ENCODE measurements around the gene RAB11FIP2.

RAB11FIP2 gene

DNA sequence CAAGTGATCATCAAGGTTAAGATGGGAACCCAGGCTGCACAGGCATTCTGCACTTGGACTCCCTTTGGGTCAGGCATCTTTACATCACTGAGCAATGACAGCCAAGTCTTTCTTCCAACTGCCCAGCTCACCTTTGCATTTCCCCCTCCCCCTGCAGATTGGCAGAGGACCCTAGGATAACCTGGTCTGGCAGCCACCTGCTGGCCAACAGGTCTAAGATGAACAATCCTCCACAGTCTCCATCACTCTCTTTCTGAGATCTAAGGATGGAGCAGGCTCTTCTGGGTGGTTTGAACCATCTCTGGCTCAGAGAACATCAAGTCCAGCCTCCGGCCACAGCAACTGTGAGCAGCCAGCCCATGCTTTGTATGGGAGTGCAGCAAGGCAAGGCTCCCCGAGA is 75.8 kb downstream of the RAB11FIP2 start:
- Histone ChIP-seq H4K20me1 (ENCODE audit: insufficient read depth, low read length, poor library complexity, severe bottlenecking) (no peaks in the 10 kb centered on the region), H3K36me3 (ENCODE audit: insufficient read depth, low read length) (no peaks in the 10 kb centered on the region), H3K4me2 (ENCODE audit: low read depth, low read length, poor library complexity, severe bottlenecking) (no peak overlapping the region), H3K4me3 (ENCODE audit: low read length, poor library complexity, severe bottlenecking) (no peak overlapping the region), H3K9me2 (replicated peaks; ENCODE audit: low read depth, low read length) (no peaks in the 10 kb centered on the region), H3K79me2 (ENCODE audit: insufficient read depth, low read length) (no peaks in the 10 kb centered on the region), H3K27me3 (ENCODE audit: insufficient read depth, low read length, poor library complexity, severe bottlenecking) (no peaks in the 10 kb centered on the region), H3F3A (ENCODE audit: low read depth) (no peaks in the 10 kb centered on the region), H3K9me3 (ENCODE audit: insufficient read depth, low read depth, low read length) (no peaks in the 10 kb centered on the region), H2AFZ (ENCODE audit: low read length) (no peak overlapping the region), H3K4me1 (ENCODE audit: insufficient read depth, low read length, poor library complexity, severe bottlenecking) (peaks cover 4% of the 10 kb centered on the region), H3K9ac (ENCODE audit: low read depth, low read length, poor library complexity, severe bottlenecking) (no peak overlapping the region)
- TF ChIP-seq EZH2phosphoT487 (IDR thresholded peaks at IDR 0.05; ENCODE audit: borderline replicate concordance), result no peak
- TF ChIP-seq, protein P1, sequence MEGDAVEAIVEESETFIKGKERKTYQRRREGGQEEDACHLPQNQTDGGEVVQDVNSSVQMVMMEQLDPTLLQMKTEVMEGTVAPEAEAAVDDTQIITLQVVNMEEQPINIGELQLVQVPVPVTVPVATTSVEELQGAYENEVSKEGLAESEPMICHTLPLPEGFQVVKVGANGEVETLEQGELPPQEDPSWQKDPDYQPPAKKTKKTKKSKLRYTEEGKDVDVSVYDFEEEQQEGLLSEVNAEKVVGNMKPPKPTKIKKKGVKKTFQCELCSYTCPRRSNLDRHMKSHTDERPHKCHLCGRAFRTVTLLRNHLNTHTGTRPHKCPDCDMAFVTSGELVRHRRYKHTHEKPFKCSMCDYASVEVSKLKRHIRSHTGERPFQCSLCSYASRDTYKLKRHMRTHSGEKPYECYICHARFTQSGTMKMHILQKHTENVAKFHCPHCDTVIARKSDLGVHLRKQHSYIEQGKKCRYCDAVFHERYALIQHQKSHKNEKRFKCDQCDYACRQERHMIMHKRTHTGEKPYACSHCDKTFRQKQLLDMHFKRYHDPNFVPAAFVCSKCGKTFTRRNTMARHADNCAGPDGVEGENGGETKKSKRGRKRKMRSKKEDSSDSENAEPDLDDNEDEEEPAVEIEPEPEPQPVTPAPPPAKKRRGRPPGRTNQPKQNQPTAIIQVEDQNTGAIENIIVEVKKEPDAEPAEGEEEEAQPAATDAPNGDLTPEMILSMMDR (conservative IDR thresholded peaks at IDR 0.05; ENCODE audit: low read length), result no peak

DNA sequence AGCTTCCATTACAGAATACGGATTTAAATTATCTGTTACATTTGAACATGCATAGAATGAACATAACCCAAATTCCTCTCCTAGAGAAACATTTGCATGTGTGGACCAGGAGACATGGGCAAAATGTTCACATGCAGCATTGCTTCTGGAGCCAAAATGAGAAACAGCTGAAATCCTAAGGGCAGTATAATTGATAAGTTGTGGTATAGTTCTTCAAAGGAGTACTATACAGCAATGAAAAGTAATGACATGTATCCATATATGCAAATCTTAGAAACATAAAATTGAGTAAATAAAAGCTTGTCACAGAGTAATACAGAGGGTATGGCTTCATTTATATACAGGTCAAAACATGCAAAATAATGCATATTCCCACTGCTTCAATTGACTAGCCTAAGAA is 77.1 kb downstream of the RAB11FIP2 start:
- Histone ChIP-seq H2AFZ (ENCODE audit: low read length) (no peak overlapping the region), H3K36me3 (ENCODE audit: insufficient read depth, low read length) (no peaks in the 10 kb centered on the region), H3K4me1 (ENCODE audit: insufficient read depth, low read length, poor library complexity, severe bottlenecking) (peaks cover 4% of the 10 kb centered on the region), H4K20me1 (ENCODE audit: insufficient read depth, low read length, poor library complexity, severe bottlenecking) (no peaks in the 10 kb centered on the region), H3K9me2 (replicated peaks; ENCODE audit: low read depth, low read length) (no peaks in the 10 kb centered on the region), H3K9ac (ENCODE audit: low read depth, low read length, poor library complexity, severe bottlenecking) (no peak overlapping the region), H3K4me3 (ENCODE audit: low read length, poor library complexity, severe bottlenecking) (no peak overlapping the region), H3K79me2 (ENCODE audit: insufficient read depth, low read length) (no peaks in the 10 kb centered on the region), H3K9me3 (ENCODE audit: insufficient read depth, low read depth, low read length) (no peaks in the 10 kb centered on the region), H3F3A (ENCODE audit: low read depth) (no peaks in the 10 kb centered on the region), H3K4me2 (ENCODE audit: low read depth, low read length, poor library complexity, severe bottlenecking) (no peak overlapping the region), H3K27me3 (ENCODE audit: insufficient read depth, low read length, poor library complexity, severe bottlenecking) (no peaks in the 10 kb centered on the region)
- TF ChIP-seq, protein P1 (conservative IDR thresholded peaks at IDR 0.05; ENCODE audit: low read length), result no peak
- TF ChIP-seq EZH2phosphoT487 (IDR thresholded peaks at IDR 0.05; ENCODE audit: borderline replicate concordance), result no peak

DNA sequence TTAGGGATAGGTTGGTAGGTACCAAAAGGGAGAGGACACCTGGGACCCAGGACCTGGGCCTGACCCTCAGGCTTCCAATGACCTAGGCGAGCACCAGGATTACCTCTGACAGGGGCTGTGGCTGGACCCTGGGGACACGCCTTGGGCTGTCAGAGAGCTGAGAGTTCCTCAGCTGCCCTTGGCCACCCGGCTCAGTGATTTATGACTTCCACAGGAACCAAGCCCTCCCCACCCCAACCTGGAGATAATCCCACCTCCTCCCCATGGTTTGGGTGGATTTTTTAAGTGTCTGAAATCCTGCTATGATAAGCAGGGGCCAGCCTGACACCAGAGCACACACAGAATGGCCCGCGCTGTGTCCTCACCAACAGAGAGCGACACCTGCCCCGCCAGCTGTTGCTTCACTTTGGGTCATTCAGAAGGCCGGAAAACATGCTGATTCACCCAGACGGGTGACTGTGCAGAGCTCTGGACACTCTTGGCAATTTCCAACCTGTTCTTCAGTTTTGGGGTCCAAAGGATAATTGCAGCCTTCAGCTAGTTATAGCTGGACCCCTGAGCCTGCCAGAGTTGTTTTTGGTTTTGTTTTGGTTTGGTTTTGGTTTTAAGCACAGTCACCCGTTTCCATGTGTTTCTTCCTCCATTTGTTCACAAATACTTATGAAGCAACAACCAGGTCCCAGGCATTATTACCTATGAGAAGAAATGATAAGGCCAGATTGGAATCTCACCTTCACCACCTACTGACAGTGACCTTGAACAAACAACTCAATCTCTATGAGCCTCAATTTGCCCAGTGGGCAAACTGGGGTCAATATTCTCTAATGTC is 78.2 kb downstream of the RAB11FIP2 start:
- Histone ChIP-seq H2AFZ (ENCODE audit: low read length) (no peak overlapping the region), H3K79me2 (ENCODE audit: insufficient read depth, low read length) (no peaks in the 10 kb centered on the region), H3K36me3 (ENCODE audit: insufficient read depth, low read length) (no peaks in the 10 kb centered on the region), H3K9me2 (replicated peaks; ENCODE audit: low read depth, low read length) (no peaks in the 10 kb centered on the region), H3K9me3 (ENCODE audit: insufficient read depth, low read depth, low read length) (no peaks in the 10 kb centered on the region), H3K4me1 (ENCODE audit: insufficient read depth, low read length, poor library complexity, severe bottlenecking) (peaks cover 3% of the 10 kb centered on the region), H3K27me3 (ENCODE audit: insufficient read depth, low read length, poor library complexity, severe bottlenecking) (no peaks in the 10 kb centered on the region), H3K4me2 (ENCODE audit: low read depth, low read length, poor library complexity, severe bottlenecking) (no peak overlapping the region), H3F3A (ENCODE audit: low read depth) (no peaks in the 10 kb centered on the region), H4K20me1 (ENCODE audit: insufficient read depth, low read length, poor library complexity, severe bottlenecking) (no peaks in the 10 kb centered on the region), H3K9ac (ENCODE audit: low read depth, low read length, poor library complexity, severe bottlenecking) (no peak overlapping the region), H3K4me3 (ENCODE audit: low read length, poor library complexity, severe bottlenecking) (no peak overlapping the region)
- TF ChIP-seq EZH2phosphoT487 (IDR thresholded peaks at IDR 0.05; ENCODE audit: borderline replicate concordance), result no peak
- TF ChIP-seq, protein P1 (conservative IDR thresholded peaks at IDR 0.05; ENCODE audit: low read length), result no peak

Measured in Loucy (cell line).